GM18867 (cell line): Measurements from ENCODE around the gene N4BP2.
"Not testable (repeated sequence)": the region's sequence is repeated elsewhere in the genome, so short reads cannot be mapped to it uniquely, and the experiment has no call there.

Experiments used
- ATAC-seq: cut with Tn5 transposase; IDR thresholded peaks from one replicate; pipeline ENCODE4 v1.9.1; 2021; ENCODE audit warnings: mild to moderate bottlenecking, moderate library complexity; ENCODE audit not compliant: unreplicated experiment

Gene N4BP2

GRCh38 chr4:40056716-40057585 is at the start of gene N4BP2:
Gene N4BP2, plus strand, starts transcription at chr4:40056850. Its CDS starts 40,491 bp downstream, at chr4:40097341.
- ATAC-seq = peak; percentile 60

GRCh38 chr4:40016007-40016406 is 40.6 kb upstream of the N4BP2 start:
- no peak for ATAC-seq

GRCh38 chr4:40020221-40020620 is 36.4 kb upstream of the N4BP2 start:
- no peak for ATAC-seq

- ATAC-seq = not testable (repeated sequence)
Observed at GRCh38 chr4:40021116-40021515, 35.5 kb upstream of the N4BP2 start.

DNA sequence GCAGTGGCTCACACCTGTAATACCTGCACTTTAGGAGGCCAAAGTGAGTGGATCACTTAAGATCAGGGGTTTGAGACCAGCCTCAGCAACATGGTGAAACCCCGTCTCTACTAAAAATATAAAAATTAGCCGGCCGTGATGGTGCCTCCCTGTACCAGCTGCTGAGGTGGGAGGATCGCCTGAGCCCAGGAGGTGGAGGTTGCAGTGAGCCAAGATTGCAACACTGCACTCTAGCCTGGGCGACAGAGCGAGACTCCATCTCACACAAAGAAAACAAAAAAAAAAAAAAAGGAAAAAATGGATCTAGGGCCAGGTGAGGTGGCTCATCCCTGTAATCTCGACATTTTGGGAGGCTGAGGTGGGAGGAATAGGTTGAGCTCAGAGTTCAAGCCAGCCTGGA is 32.6 kb upstream of the N4BP2 start:
- not testable (repeated sequence) for ATAC-seq

GRCh38 chr4:40032785-40033184 is 23.9 kb upstream of the N4BP2 start:
- ATAC-seq = no peak

DNA sequence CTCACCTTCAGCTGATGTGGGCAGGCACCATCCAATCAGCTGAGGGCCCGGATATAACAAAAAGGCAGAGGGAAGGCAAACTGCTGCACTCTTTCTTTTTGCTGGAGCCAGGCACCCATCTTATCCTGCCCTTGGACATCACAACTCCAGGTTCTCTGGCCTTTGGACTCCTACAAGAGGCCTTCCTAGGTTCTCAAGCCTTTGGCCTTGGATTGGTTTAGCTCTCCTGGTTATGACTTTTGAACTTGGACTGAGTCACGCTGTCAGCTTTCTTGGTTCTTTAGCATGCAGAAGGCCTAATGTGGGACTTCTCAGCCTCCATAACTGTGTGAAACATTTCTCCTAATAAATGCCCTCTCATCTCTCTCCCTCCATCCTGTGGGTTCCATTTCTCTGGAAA is 23.0 kb upstream of the N4BP2 start:
- no peak for ATAC-seq

DNA sequence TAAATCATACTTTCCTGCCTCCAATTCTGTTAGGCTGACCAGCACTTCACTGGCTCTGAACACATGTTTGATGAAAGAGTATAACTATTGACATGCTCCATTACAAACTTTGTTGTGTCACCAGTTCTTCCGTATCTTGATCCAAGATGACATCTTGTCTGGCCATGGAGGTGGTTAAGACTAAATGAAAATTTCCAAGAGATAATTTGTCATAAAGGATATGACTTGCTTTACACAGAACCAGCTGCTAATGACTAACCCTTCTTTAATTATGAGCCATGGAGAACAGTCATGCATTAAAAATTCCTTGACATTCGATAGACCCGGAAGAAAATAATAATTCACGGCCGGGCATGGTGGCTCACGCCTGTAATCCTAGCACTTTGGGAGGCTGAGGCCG is 17.7 kb upstream of the N4BP2 start:
- ATAC-seq = no peak

DNA sequence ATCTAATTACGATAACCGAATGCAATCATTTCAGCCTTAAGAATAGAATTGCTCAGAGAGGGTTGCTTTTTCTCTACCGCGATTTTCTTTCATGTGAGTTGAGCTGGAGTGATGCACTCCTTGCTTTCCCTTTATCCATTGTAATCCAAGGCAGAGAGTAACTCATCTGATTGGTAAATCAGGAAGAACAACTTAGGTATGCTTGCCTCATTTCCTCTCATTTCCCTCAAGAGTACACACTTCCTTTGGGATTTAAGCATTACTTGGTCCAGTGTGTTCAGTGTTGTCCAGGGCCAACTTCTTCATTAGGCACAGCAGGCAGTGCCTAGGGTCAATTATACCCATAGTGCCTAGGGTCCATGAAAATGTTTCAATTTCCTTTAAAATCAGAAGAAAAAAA is 15.7 kb upstream of the N4BP2 start:
- no peak for ATAC-seq

DNA sequence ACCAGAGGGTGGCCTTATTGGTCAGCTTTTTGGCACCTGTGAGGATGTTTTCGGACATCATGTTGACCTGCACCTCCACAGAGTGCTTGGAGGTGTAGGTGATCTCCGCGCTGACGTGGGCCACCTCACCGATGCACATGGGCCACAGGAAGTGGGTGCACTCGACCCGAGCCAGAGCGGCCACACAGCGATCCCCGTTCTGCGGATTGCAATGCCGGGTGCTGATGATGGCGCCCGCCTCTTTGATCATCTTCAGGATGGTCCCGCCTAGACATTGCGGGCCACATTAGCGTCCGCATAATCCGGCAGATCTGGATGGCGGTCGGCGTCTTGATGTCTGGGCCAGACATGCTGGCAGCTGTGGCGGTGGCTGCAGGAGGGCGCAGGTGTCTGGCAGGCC is 12.9 kb upstream of the N4BP2 start:
- no peak for ATAC-seq

- ATAC-seq = no peak
Observed at GRCh38 chr4:40046311-40046980, 10.2 kb upstream of the N4BP2 start.

GRCh38 chr4:40053161-40053560 is 3.5 kb upstream of the N4BP2 start:
- no peak for ATAC-seq

- ATAC-seq = no peak
Observed at GRCh38 chr4:40055511-40055862, 1.2 kb upstream of the N4BP2 start.

- peak; percentile 4 for ATAC-seq
Observed at GRCh38 chr4:40055863-40056715, 561 bp upstream of the N4BP2 start.

- peak; percentile 66 for ATAC-seq
Observed at GRCh38 chr4:40057586-40058091, 989 bp downstream of the N4BP2 start.

GRCh38 chr4:40058121-40058520 is 1.5 kb downstream of the N4BP2 start:
- no peak for ATAC-seq

DNA sequence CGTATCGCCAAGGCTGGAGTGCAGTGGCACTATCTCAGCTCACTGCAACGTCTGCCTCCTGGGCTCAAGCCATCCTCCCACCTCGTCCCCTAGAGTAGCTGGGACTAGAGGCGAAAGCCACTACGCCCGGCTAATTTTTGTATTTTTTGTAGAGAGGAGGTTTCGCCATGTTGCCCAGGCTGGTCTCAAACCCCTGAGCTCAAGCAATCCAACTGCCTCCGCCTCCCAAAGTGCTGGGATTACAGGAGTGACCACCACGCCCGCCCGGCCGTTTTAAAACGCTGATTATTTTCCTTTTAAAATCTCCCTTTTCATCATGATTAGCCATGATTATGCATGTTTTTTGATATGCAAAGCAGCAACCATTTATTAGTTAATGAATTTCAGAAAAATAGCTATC is 2.2 kb downstream of the N4BP2 start:
- no peak for ATAC-seq

- ATAC-seq = no peak
Observed at GRCh38 chr4:40059362-40059761, 2.7 kb downstream of the N4BP2 start.

GRCh38 chr4:40065010-40065409 is 8.4 kb downstream of the N4BP2 start:
- ATAC-seq = no peak

DNA sequence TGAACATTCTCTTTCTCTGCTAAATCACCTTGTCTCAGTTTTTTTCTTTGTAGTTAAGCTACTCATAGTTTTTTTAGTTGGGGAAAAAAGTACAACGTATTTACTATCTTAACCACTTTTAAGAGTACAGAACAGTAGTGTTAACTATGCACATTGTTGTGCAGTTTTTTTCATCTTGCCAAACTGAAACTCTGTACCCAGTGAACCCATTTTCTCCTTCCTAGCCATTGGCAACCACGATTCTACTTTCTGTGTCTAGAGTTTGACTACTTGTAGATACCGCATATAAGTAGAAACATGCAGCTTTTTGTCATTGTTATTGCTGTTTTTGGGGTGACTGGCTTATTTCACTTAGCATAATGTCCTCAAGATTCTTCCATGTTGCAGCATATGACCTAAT is 10.0 kb downstream of the N4BP2 start:
- no peak for ATAC-seq

DNA sequence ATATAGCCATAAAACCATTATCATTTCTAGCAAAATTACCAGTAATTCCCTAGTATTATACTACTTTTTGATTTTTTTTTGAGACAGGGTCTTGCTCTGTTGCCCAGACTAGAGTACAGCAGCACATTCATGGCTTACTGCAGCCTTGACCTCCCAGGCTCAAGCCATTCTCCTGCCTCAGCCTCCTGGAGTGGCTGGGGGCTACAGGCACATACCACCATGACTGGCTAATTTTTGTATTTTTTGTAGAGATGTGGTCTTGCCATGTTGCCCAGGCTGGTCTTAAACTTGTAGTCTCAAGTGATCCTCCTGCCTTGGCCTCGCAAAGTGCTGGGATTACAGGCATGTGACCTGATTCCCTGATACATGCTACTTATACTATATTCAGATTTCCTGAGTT is 13.7 kb downstream of the N4BP2 start:
- ATAC-seq = no peak
